ENCODE data around the gene ACSL3. TPM values are rescaled to one million over a fixed set of nuclear protein-coding genes. Genes with fewer than 3 reads are reported as not detected.
A peak's percentile ranks its signal among the peaks of the same experiment; 100 is the strongest.

ACSL3 gene
- total RNA-seq, 1 experiment from 2014 or later: 96.2 TPM

DNA sequence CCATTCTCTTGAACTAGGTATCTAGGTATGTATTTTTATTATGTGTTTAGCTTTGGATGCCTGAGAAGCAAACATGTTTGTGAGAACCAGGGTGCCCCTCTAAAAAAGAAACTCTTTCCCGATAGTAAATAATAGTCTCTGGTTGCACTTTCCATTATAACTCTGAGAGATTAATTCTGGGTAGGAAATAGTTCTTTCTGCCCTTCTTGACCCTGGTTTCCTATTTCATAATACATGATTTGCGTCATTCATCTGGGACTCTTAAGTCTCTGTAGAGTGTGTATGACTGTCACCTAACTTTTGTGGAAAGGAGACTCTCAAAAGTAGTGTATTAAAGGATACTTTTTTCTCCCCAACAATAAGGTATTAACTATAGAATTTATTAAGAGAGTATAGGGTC lies 31.5 kb downstream of the ACSL3 start:
- H3K36me3 ChIP-seq: peaks cover 11% of the 10 kb centered on the region; the same call in 1 of the 2 replicates
- H3K9me3 ChIP-seq: no peaks in the 10 kb centered on the region
- no peaks in the 10 kb centered on the region for H3K27me3 ChIP-seq
- DNase-seq: no peak
- H3K4me3 ChIP-seq: no peak overlapping the region

DNA sequence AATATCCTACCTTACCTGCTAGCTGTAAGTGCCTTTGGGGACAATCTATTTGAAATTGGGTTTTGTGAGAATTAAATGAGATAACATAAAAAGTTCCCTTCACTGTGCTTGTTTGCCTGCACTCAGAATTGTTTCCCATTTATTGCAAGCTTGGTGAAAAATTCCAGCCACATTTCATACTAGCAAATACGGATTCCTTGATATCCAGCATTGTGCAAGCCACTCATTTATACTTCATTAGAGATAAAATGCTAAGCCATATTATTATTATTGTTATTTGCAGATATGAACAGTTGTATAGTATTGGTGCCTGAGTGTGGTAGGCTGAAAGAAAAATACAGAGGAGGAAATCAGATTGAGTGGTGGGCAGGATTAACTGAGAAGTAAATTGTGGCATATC lies 31.9 kb downstream of the ACSL3 start:
- Histone ChIP-seq H3K27me3 (no peaks in the 10 kb centered on the region), H3K9me3 (no peaks in the 10 kb centered on the region), H3K36me3 (peaks cover 11% of the 10 kb centered on the region; the same call in 1 of the 2 replicates), H3K4me3 (no peak overlapping the region)
- DNase-seq: no peak

DNA sequence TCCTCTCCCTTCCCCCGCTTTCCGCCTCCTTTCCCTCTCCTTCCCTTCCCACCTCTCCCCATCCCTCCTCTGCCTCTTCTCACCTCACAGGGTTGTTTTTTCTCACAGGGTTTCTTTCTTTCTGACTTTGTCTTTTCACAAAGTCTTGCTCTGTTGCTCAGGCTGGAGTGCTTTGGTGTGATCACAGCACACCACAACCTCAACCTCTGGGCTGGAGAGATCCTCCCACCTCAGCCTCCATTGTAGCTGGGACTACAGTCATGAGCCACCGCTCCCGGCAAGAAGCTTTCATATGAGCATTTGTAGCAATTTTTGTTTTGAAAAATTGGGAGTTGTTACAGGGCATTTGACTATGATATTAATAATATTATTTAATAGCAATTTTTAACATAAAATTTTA lies 32.9 kb downstream of the ACSL3 start:
- Histone ChIP-seq H3K36me3 (peaks cover 5% of the 10 kb centered on the region; the same call in 1 of the 2 replicates), H3K27me3 (no peaks in the 10 kb centered on the region), H3K4me3 (no peak overlapping the region), H3K9me3 (no peaks in the 10 kb centered on the region)
- no peak for DNase-seq

DNA sequence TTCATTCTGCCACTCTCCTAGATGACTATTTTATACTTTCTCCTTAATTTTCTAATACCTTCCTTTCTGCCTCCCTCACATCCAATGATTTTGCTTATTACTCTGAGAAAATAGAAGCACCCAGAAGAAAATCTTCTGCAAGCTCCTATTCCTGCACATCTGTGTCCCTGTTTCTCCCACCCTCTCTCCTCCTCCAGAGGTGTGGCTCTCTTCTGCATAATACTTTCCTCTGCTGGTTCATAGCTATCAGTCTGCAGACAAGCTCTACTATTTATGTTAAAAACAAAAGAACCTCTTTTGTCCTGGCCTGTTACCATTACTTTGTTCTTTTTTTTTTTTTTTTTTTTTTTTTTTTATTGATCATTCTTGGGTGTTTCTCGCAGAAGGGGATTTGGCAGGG lies 34.3 kb downstream of the ACSL3 start:
- no peak for DNase-seq
- H3K27me3 ChIP-seq: no peaks in the 10 kb centered on the region
- H3K4me3 ChIP-seq: no peak overlapping the region
- H3K36me3 ChIP-seq: peaks cover 2% of the 10 kb centered on the region; the same call in 1 of the 2 replicates
- H3K9me3 ChIP-seq: no peaks in the 10 kb centered on the region

DNA sequence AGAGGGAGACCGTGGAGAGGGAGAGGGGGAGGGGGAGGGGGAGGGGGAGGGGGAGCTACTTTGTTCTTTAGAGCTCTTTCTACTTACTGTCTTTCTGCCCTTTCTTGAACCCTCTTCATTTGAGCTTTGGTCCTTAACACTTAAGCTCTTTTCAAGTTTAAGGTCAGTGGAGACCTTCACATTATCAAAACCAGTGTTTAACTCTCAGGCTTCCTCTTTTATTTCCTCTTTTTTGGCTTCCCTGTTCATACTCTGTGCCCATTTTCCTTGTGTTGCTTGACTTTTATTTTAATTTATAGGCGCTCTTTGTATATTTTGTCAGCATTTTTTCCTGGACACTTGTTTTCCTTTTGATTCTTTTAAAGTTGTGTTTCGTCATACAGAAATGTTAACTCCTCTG lies 37.1 kb downstream of the ACSL3 start:
- H3K27me3 ChIP-seq: no peaks in the 10 kb centered on the region
- H3K36me3 ChIP-seq: 0 out of 2 replicates have a peak, but pooled peaks cover 8% of the 10 kb centered on the region
- DNase-seq: no peak
- H3K9me3 ChIP-seq: no peaks in the 10 kb centered on the region
- H3K4me3 ChIP-seq: no peak overlapping the region

DNA sequence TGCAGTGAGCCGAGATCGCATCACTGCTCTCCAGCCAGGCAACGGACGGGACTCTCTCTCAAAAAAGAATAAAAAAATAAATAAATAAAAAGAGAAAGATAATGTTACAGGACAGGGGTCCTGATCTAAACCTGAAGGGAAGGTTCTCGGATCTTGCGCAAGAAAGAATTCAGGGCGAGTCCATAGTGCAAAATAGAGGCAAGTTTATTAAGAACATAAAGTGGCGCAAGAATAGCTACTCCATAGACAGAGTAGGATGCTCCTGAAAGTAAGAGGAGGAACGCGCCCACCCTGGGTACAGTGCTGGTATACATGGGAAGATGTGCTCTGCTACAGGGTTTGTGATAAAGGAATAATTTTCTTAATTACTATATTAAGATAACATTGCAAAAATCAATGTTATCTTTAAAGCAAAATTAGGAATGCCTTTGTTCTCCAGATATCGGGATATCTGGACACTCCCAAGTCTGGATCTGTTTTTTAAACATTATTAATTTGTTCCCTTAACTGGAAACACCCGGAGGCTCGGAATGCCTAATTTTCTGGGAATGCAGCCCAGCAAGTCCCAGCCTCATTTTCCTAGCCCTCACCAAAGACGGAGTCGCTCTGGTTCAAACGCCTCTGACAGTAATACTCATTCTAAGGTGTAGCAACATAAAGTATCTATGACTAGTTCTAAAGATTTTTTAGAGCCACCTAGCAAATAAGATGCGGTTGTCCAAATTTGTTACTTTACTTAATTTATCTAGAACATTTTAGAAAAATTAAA lies 38.8 kb downstream of the ACSL3 start:
- DNase-seq: no peak
- H3K36me3 ChIP-seq: 0 out of 2 replicates have a peak, but pooled peaks cover 8% of the 10 kb centered on the region
- no peaks in the 10 kb centered on the region for H3K9me3 ChIP-seq
- H3K27me3 ChIP-seq: no peaks in the 10 kb centered on the region
- H3K4me3 ChIP-seq: no peak overlapping the region

DNA sequence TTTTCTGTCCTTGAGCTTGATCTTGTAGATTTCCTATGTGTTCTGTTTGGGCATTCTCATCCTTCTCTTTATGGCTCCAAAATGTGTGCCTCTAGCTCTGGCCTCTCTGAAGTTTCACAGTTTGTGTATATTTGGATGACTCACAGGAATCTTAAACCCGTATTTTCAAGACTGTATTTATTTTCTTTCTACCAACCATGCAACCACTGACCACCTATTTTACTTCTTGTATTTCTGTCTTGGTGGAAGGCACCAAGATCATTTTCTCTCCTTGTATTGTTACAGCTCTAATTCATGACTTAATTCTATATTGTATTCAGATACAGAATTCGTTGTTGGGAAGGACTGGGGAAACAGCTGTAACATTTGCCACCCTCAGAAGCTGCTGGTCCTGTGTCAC lies 39.5 kb downstream of the ACSL3 start:
- H3K27me3 ChIP-seq: no peaks in the 10 kb centered on the region
- no peaks in the 10 kb centered on the region for H3K9me3 ChIP-seq
- H3K36me3 ChIP-seq: 0 out of 2 replicates have a peak, but pooled peaks cover 8% of the 10 kb centered on the region
- DNase-seq: no peak
- no peak overlapping the region for H3K4me3 ChIP-seq

DNA sequence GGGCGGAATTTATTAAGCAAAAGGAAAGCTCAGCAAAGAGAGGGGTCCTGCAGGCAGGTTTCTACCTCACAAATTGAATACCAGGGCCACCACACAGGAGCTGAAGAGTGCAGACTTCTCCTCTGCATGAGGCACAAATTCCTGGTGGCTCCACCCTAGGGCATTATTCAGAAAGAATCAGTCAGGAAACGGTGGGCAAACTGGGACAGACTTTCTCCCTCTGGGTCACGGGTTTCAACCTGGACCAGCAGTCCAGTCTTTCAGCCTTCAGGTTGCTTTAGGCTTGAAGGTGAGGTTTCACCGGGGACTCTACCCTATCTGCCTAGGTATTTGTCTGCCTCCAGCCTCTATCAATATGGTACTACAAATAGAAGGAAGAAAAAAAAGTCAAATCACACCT lies 41.8 kb downstream of the ACSL3 start:
- H3K9me3 ChIP-seq: no peaks in the 10 kb centered on the region
- no peak overlapping the region for H3K4me3 ChIP-seq
- DNase-seq: no peak
- peaks cover 12% of the 10 kb centered on the region for H3K36me3 ChIP-seq
- no peaks in the 10 kb centered on the region for H3K27me3 ChIP-seq

DNA sequence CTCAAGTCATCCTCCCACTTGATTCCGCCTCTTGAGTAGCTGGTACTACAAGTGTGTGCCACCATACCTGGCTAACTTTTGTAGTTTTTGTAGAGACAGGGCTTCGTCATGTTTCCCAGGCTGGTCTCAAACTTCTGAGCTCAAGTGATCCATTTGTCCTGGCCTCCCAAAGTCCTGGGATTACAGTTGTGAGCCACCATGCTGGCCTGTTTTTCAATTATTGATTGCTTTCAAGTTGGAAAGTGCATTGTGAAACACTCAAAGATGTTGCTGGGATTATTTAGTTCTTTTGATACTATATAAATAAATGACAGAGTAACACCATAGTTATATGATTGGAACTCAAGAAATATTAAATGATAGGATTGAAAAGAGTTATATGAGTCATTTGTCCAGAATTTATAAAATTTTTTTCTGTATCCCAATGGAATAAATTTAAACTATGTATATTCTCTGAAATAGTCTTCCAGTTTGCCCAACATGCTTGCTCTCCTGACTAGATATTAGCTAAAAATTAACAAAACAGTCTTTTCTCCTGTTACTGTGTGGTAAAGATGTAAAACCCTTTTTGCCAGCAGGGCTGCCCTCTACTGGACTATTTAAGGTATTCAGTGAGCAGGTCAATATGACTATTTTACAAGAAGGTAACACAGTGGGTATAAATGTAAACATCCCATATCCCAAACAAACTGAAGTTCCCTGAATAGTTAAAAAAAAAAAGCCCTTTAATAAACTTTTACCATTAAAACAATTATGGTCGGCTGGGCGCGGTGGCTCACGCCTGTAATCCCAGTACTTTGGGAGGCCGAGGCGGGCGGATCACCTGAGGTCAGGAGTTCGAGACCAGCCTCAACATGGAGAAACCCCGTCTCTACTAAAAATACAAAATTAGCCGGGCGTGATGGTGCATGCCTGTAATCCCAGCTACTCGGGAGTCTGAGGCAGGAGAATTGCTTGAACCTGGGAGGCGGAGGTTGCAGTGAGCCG lies 42.7 kb downstream of the ACSL3 start:
- no peaks in the 10 kb centered on the region for H3K27me3 ChIP-seq
- no peak overlapping the region for H3K4me3 ChIP-seq
- DNase-seq: peak; percentile 22
- peaks cover 12% of the 10 kb centered on the region for H3K36me3 ChIP-seq
- no peaks in the 10 kb centered on the region for H3K9me3 ChIP-seq

DNA sequence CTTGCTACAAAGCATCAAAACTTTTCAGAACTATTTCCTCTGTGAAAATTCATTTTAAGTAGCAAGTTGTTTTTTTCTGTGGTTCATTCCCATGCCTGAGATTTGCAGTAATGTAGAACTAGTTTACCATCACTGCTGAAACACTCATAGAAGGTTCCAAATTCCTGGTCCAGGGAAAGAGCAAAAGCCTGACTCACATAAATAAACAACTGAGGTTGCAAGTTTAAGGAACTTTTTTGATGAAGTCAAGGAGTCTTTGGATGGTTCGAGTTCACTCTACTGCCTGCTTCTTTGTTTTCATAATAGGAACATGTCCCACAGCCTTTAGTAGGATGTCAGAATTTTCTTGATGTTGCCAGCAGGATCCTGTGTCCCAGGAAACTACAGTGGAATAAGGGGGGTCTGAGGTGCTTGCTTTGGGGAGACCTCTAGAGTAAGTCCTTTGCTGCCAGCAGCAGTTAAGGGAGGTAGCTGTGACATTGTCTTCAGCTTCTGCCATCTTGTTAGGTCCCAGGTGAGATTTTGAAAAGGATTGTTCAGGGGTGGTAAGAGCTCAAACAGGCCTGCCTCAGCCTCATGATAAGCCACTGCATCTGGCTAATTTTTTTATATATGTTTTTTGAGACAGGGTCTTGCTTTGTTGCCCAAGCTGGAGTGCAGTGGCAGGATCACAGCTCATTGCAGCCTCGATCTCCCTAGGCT lies 43.9 kb downstream of the ACSL3 start:
- Histone ChIP-seq H3K4me3 (no peak overlapping the region), H3K9me3 (no peaks in the 10 kb centered on the region), H3K36me3 (peaks cover 24% of the 10 kb centered on the region), H3K27me3 (no peaks in the 10 kb centered on the region)
- no peak for DNase-seq

DNA sequence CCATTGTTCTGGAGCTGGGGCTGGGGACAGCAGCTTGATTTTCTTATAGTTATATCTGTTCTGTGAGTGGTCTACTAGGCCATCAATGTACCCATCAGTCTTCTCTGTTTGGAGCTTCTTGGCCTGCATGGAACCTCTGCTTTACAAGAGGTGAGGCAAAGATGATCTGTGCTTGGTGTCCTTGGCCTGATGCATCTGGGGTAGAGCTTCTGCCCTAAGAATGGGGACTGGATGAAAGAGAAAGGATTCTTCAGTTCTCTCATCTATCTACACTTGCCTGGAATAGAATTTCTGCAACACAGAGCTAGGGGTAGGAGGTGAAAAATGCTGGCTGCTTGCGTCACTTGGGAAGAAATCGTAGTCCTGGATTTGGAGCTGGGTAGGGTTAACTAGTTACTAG lies 46.2 kb downstream of the ACSL3 start:
- Histone ChIP-seq H3K27me3 (no peaks in the 10 kb centered on the region), H3K4me3 (no peak overlapping the region), H3K9me3 (no peaks in the 10 kb centered on the region), H3K36me3 (peaks cover 26% of the 10 kb centered on the region)
- DNase-seq: no peak

DNA sequence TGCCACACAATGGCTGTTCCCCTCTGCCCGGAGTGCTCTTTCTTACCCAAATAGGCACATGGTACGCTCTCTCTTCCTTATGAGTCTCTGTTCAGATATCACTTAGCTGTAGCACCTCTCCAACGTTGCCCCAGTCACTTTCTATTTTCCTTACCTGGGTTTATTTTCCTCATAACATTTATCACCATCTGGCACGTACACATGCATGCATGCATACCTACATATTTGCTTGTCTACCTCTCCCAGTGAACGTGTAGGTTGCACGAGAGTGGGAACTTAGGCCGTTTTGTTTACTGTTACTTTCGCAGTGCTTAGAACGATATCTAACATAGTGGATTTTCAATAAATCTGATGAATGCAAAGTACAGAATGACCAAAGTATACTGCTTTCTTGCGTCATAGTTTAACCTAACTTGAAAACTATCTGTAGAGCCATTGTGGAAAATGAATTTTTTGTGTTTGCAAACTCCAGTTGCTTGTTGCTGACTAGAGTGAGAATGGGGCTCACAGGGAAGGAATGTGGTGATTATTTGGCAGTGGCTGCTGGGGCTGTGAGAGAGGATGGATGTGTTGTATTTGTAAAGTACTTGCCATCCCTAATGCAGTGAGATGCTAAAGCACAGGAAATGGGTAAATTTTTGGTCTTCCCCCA lies 47.1 kb downstream of the ACSL3 start:
- Histone ChIP-seq H3K36me3 (peaks cover 26% of the 10 kb centered on the region), H3K4me3 (no peak overlapping the region), H3K9me3 (no peaks in the 10 kb centered on the region), H3K27me3 (no peaks in the 10 kb centered on the region)
- DNase-seq: peak; percentile 22

DNA sequence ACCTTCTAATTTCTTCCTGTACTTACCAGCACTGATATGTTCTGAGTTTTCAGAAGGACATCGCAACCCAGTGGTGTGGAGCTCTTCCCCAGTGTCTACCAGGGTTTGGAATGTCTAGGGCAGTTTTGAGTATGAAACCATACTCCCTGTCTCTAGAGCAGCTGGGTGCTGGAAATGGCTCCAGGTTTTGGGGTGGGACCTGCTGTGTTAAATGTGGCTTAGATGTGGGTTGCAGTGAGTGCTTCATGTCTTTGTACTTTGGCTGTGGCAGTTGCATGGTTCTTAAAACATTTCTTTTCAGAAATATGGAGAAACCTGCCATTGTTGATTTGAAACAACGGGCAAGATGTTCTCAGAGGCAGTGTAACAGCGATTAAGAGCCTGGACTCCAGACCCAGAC lies 48.5 kb downstream of the ACSL3 start:
- peaks cover 26% of the 10 kb centered on the region for H3K36me3 ChIP-seq
- no peak for DNase-seq
- H3K4me3 ChIP-seq: no peak overlapping the region
- H3K9me3 ChIP-seq: no peaks in the 10 kb centered on the region
- no peaks in the 10 kb centered on the region for H3K27me3 ChIP-seq

DNA sequence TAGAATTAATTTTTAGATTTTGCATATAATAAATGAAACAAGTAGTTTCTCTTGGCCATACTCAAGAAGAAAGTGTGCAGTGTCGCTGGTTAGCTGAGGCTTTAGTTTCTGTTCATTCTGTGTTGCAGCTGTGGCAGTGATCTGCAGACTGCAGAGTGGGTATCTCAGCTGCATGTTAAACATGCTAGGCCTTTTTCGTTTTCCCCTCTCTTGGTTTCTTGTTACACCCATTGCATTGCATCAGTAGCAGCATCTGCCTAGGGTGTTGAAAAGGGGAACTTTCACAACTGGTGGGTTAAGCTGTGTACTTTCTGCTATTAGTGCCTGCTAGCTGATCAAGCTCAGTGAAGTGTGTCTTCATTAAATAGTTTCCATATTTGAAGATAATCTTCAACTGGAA lies 51.3 kb downstream of the ACSL3 start:
- Histone ChIP-seq H3K27me3 (no peaks in the 10 kb centered on the region), H3K4me3 (no peak overlapping the region), H3K36me3 (peaks cover 30% of the 10 kb centered on the region), H3K9me3 (no peaks in the 10 kb centered on the region)
- DNase-seq: no peak

DNA sequence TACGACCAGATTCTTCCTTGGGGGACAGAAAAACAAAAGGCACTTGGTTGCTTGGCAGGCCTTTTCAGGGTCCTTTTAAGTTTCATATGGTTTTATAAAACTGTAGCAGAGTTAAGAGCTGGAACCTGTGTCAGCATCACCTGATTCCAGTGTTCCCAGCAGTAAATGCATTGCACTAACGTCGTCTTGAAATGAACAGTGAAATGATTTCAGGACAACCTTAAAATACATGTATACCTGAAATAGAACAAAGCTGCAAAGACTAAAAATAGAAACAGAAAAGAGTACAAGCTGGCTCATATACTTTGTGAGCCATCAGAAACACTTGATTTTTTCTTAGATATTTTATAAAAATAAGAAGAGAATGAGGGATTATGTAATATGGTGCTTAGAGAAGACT lies 51.9 kb downstream of the ACSL3 start:
- Histone ChIP-seq H3K4me3 (no peak overlapping the region), H3K36me3 (peaks cover 32% of the 10 kb centered on the region), H3K27me3 (no peaks in the 10 kb centered on the region), H3K9me3 (no peaks in the 10 kb centered on the region)
- DNase-seq: no peak

Data from MG63 (cell line).